Panc1 (cell line): ENCODE measurements around the gene YIF1A. TPM values are rescaled to one million over a fixed set of nuclear protein-coding genes. Genes with fewer than 3 reads are reported as not detected.

Source experiments
- ATAC-seq: fragments of 200-7000 bp; cut with Tn5 transposase; 2 replicates; pipeline ENCODE4 v1.9.1; 2020; ENCODE audit warnings: mild to moderate bottlenecking, moderate library complexity
- BruUV-seq: library from RNA; stranded (reverse); fragments of 400-500 nt; replicated peaks from 2 replicates; lab custom pipeline; 2021; lab: Mats Ljungman, UMichigan
- CTCF ChIA-PET: fragments of 300-600 bp; sonication (Branson Sonifier 250); formaldehyde crosslinking; loops from one replicate; lab custom pipeline; 2022; ENCODE audit warnings: antibody characterized with exemption; lab: Charles Lee
- POLR2A ChIA-PET: fragments of 300-600 bp; sonication (Branson Sonifier 250); formaldehyde crosslinking; loops from one replicate; lab custom pipeline; 2022; ENCODE audit warnings: antibody characterized with exemption; lab: Charles Lee
- DNase-seq: peaks from one replicate; pipeline ENCODE4 v3.0.0-alpha.2; 2010; ENCODE audit warnings: low read depth, low spot score
- H3K27ac ChIP-seq: 2 replicates; pipeline ENCODE4 v1.5.1; 2011; ENCODE audit warnings: mild to moderate bottlenecking, low read length, inconsistent platforms
- H3K27me3 ChIP-seq: fragments of 200-500 bp; sonication (Bioruptor generic); 2 replicates; pipeline ENCODE4 v1.6.0; 2014; ENCODE audit warnings: low read length, inconsistent platforms; ENCODE audit not compliant: control insufficient read depth, insufficient read depth
- H3K36me3 ChIP-seq: fragments of 200-500 bp; sonication (Bioruptor generic); 2 replicates; pipeline ENCODE4 v1.5.1; 2014; ENCODE audit warnings: inconsistent platforms, mild to moderate bottlenecking, low read length, moderate library complexity; ENCODE audit not compliant: control insufficient read depth, insufficient read depth
- H3K4me1 ChIP-seq: 2 replicates; pipeline ENCODE4 v1.5.1; 2011; ENCODE audit warnings: inconsistent platforms, mild to moderate bottlenecking, low read length, moderate library complexity; ENCODE audit not compliant: control insufficient read depth, insufficient read depth
- H3K4me3 ChIP-seq, 2 experiments: 2 replicates each; pipeline ENCODE4 v1.5.1; 2011 to 2012; ENCODE audit warnings: low read depth in 2 of 2, low read length in 2 of 2, mild to moderate bottlenecking in 2 of 2, inconsistent platforms in 1 of 2, moderate library complexity in 1 of 2
- H3K9me3 ChIP-seq: fragments of 200-500 bp; sonication (Bioruptor generic); 2 replicates; pipeline ENCODE4 v1.5.1; 2014; ENCODE audit warnings: low read depth, mild to moderate bottlenecking, inconsistent platforms, low read length, moderate library complexity; ENCODE audit not compliant: control insufficient read depth, insufficient read depth
- CTCF ChIP-seq: fragments of 450-650 bp; IDR thresholded peaks from 2 replicates; pipeline ENCODE4 v1.5.1; 2017; ENCODE audit warnings: mild to moderate bottlenecking
- POLR2AphosphoS5 ChIP-seq: IDR thresholded peaks from 2 replicates; pipeline ENCODE4 v1.6.1; 2012; ENCODE audit warnings: mild to moderate bottlenecking, low read depth, low read length, moderate library complexity
- REST ChIP-seq, 2 experiments: IDR thresholded peaks; 2 replicates each; pipeline ENCODE4 v1.6.1; 2011 to 2012; ENCODE audit warnings: low read depth in 2 of 2, control low read depth in 1 of 2, low read length in 1 of 2, mild to moderate bottlenecking in 1 of 2, moderate library complexity in 1 of 2; ENCODE audit not compliant: insufficient read depth in 1 of 2
- SIN3A ChIP-seq: IDR thresholded peaks from 2 replicates; pipeline ENCODE4 v1.6.1; 2012; ENCODE audit warnings: low read depth, mild to moderate bottlenecking, low read length, moderate library complexity, borderline replicate concordance; ENCODE audit not compliant: insufficient read depth
- TCF7L2 ChIP-seq: IDR thresholded peaks from 2 replicates; pipeline ENCODE4 v1.6.1; 2011; ENCODE audit warnings: mild to moderate bottlenecking, low read depth, low read length, inconsistent platforms
- in situ Hi-C: cut with HindIII; loops from 2 replicates; pipeline ENCODE4 v1.10.0; 2016; ENCODE audit warnings: low sequenced_read_pairs, low pct_unique_long_range_greater_than_20kb
- intact Hi-C: fragments of 100-400 bp; cut with micrococcal nuclease; formaldehyde crosslinking; loops from one replicate; pipeline ENCODE4 v1.10.0; 2022; ENCODE audit not compliant: unreplicated experiment
- total RNA-seq: library from RNA; stranded (reverse); gene quantifications from one replicate; pipeline ENCODE4 v1.2.1, GENCODE V29; 2021; ENCODE audit not compliant: unreplicated experiment

YIF1A gene
- total RNA-seq, 1 experiment from 2014 or later, result 196 TPM

GRCh38 chr11:66302656-66303055, 13.7 kb upstream of the YIF1A start:
- ChIA-PET POLR2A (no interaction called here), CTCF (interaction anchor here (0.6 kb wide), 1 partner anchor 727 kb away, joined by 5 read pairs; the partner anchor contains the start of gene EHBP1L1)
- no peak for DNase-seq
- intact Hi-C loops, result no loop called here
- Histone ChIP-seq H3K27ac (no peak overlapping the region), H3K4me1 (no peaks in the 10 kb centered on the region), H3K27me3 (no peaks in the 10 kb centered on the region), H3K4me3 (no peak overlapping the region), H3K36me3 (no peaks in the 10 kb centered on the region), H3K9me3 (no peaks in the 10 kb centered on the region)
- no TSS peak for BruUV-seq
- no peak for ATAC-seq
- in situ Hi-C loops, result no loop called here
- TF ChIP-seq CTCF, result no peak
- no peak for TF ChIP-seq REST (IDR thresholded peaks at IDR 0.05; ENCODE audit: insufficient read depth in 1 of 2, low read depth in 2 of 2, low read length in 1 of 2)
- TF ChIP-seq POLR2AphosphoS5, result no peak
- TF ChIP-seq SIN3A, result no peak
- TF ChIP-seq TCF7L2, result no peak

- H3K9me3 ChIP-seq, result no peaks in the 10 kb centered on the region
- ATAC-seq (no peak), DNase-seq (no peak)
- no peak overlapping the region for H3K27ac ChIP-seq
- H3K36me3 ChIP-seq, result no peaks in the 10 kb centered on the region
- CTCF ChIA-PET, result interaction anchor here (1.0 kb wide), 1 partner anchor 87 kb away, joined by 6 read pairs; no protein-coding TSS in a partner anchor
- H3K27me3 ChIP-seq, result no peaks in the 10 kb centered on the region
- POLR2A ChIA-PET, result no interaction called here
- TF ChIP-seq POLR2AphosphoS5, result no peak
- no peak for TF ChIP-seq REST (IDR thresholded peaks at IDR 0.05; ENCODE audit: insufficient read depth in 1 of 2, low read depth in 2 of 2, low read length in 1 of 2)
- TF ChIP-seq CTCF, result no peak
- no peak for TF ChIP-seq SIN3A
- no peak for TF ChIP-seq TCF7L2
- H3K4me3 ChIP-seq, result no peak overlapping the region
- intact Hi-C loops (no loop called here), in situ Hi-C loops (no loop called here)
- H3K4me1 ChIP-seq, result no peaks in the 10 kb centered on the region
- BruUV-seq, result no TSS peak
Observed at GRCh38 chr11:66299186-66299585, 10.2 kb upstream of the YIF1A start.
